ENCODE measurements around the gene STYX.

DNA sequence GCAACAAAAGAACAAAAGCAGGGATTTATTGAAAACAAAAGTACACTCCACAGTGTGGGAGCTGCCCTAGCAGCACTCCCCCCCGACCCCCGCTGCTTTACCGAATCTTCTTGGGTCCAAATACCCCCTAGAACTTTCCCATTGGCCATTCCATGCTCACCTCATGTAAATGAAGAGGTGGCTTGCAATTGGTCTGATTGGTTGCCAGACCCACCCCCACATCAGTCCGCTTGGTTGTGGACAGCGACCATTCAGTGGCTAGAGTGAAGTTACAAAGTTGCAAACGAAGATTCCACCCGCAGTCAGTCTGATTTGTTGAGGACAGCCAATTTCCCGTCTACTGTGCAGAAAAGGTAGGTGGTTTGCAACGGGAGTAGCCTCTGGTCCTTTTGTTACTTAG, 3.9 kb downstream of the STYX start:
- TF ChIP-seq, protein P1, sequence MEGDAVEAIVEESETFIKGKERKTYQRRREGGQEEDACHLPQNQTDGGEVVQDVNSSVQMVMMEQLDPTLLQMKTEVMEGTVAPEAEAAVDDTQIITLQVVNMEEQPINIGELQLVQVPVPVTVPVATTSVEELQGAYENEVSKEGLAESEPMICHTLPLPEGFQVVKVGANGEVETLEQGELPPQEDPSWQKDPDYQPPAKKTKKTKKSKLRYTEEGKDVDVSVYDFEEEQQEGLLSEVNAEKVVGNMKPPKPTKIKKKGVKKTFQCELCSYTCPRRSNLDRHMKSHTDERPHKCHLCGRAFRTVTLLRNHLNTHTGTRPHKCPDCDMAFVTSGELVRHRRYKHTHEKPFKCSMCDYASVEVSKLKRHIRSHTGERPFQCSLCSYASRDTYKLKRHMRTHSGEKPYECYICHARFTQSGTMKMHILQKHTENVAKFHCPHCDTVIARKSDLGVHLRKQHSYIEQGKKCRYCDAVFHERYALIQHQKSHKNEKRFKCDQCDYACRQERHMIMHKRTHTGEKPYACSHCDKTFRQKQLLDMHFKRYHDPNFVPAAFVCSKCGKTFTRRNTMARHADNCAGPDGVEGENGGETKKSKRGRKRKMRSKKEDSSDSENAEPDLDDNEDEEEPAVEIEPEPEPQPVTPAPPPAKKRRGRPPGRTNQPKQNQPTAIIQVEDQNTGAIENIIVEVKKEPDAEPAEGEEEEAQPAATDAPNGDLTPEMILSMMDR (IDR thresholded peaks at IDR 0.05), result no peak
- TF ChIP-seq POLR2A (IDR thresholded peaks at IDR 0.05) (no peak), EP300 (IDR thresholded peaks at IDR 0.05) (no peak), POLR2AphosphoS5 (IDR thresholded peaks at IDR 0.05) (no peak)

Data from upper lobe of left lung (tissue), 4 donors.